Cardiac septum (tissue), 1 donor: ENCODE measurements around the gene PIM3. TPM values are rescaled to one million over a fixed set of nuclear protein-coding genes. Genes with fewer than 3 reads are reported as not detected.

Experiments
- DNase-seq: peaks from one replicate; pipeline ENCODE4 v3.0.0-alpha.2; 2020; ENCODE audit warnings: low spot score
- intact Hi-C: fragments of 100-400 bp; cut with DNase I; formaldehyde crosslinking; loops from one replicate; pipeline ENCODE4 v1.14.0; 2022
- long read RNA-seq: library from polyadenylated mRNA; unstranded; transcript quantifications from one replicate; pipeline ENCODE4 v2.0.0, GENCODE V29; 2021
- total RNA-seq: library from RNA; stranded (reverse); fragmentation: NEBNext Ultra II Directional; extraction: Animal tissue kit (Norgen Biotek cat#: 25700); gene quantifications from one replicate; pipeline ENCODE4 v1.2.1, GENCODE V29; 2021
- donor health status: DM: no; HTN: no; CAD: no.

The PIM3 gene
- 31.3 TPM for total RNA-seq
- long read RNA-seq, transcript PIM3-201 (6 exons, 2,369 nt) = major isoform, 200 of 251 reads
- long read RNA-seq, partial matches to known transcripts = 34 of 251 reads
- long read RNA-seq, other reads (novel, unspliced or antisense) = 17 of 251 reads

DNA sequence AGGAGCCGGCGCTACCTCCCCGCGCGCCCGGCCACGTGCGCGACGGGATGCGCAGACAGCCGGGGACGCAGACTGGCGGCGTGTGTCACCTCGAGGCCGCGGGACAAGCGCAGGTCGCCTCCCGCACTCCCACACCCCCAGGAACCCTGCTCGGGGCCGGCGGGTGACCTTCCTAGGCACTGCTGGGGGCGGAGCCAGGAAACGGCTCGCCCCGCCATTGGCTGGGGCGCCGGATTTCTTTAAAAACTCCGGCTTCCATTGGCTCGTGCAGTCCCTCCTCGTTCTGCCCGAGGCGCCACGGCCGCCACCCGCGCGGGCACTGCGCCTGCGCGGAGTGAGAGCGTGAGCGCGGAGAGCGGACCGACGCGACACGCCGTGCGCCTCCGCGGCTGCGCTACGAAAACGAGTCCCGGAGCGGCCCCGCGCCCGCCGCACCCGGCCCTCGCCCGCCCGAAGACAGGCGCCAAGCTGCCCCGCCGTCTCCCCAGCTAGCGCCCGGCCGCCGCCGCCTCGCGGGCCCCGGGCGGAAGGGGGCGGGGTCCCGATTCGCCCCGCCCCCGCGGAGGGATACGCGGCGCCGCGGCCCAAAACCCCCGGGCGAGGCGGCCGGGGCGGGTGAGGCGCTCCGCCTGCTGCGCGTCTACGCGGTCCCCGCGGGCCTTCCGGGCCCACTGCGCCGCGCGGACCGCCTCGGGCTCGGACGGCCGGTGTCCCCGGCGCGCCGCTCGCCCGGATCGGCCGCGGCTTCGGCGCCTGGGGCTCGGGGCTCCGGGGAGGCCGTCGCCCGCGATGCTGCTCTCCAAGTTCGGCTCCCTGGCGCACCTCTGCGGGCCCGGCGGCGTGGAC lies at the start of gene PIM3:
Gene PIM3, plus strand, starts transcription at position 614 of the 846 bp plus-strand sequence. Its CDS starts 176 bp downstream, at position 790.
- DNase-seq = peak; percentile 97
- intact Hi-C loops = loop anchor here (2.0 to 10.0 kb wide), 2 partner anchors 24 to 244 kb away; partner anchors contain the start of gene SELENOO

- no peak for DNase-seq
- intact Hi-C loops = no loop called here
These were observed 48.5 kb upstream of the PIM3 start for GRCh38 chr22:49911881-49912625.

DNA sequence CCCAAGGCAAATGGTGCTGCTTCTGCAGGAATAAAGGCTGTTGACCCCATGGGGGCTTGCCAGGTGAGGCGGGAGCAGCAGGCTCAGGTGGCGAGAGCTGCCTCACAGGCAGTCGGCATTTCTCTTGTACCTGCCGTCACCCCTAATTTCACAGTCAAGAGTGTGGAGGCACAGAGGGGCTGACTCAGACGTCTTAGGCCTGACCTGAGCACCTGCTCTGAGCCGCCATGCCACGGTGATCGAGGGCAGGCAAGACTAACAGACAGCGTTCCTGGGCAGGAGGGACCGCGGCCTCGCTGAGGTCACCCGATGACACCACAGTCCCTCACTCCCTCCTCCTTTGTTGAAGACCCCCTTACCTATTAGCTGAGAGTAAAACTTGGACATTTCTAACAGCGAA lies 47.5 kb upstream of the PIM3 start:
- intact Hi-C loops = no loop called here
- DNase-seq = no peak

- no peak for DNase-seq
- intact Hi-C loops = no loop called here
These were observed 47.1 kb upstream of the PIM3 start for GRCh38 chr22:49913446-49913845.

DNA sequence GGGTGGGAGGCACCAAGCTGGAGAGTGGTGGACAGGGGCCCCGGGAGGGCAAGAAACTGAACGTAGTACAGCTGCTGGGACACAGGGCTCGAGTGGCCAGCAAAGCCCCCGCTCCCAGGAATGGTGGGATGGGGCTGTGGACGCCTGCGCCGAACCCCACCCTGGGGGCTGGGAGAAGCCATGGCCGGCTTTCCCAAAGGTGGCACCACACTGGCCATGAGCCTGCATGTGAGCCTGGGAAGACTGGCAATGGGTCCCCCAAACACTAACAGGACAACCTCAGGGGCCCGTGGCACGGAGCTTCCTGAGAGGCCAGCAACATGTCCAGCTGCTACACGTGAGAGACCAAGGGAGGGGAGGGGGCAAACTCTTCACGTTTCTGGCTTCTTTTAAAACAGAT lies 46.3 kb upstream of the PIM3 start:
- intact Hi-C loops = no loop called here
- DNase-seq = no peak

DNA sequence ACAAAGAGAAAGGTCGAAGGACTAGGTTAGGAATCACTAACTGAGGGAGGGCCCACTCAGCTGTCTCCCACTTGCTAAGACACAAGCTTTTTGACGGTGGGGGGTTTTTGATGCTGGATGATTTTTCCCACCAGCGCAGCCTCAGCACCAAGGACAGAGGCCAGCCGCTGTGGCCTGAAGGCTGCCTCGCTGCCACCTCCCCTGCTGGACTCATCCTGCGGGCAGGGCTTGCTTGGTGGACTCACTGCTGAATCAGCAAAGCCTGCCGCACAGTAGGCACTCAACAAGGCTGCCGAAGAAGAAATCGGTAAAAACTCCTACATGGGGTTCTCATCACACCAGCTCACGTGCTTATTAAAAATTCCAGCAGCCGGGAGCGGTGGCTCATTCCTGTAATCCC lies 45.0 kb upstream of the PIM3 start:
- no peak for DNase-seq
- intact Hi-C loops = loop anchor here (5.0 kb wide), 1 partner anchor 148 kb away; no protein-coding TSS in a partner anchor

DNA sequence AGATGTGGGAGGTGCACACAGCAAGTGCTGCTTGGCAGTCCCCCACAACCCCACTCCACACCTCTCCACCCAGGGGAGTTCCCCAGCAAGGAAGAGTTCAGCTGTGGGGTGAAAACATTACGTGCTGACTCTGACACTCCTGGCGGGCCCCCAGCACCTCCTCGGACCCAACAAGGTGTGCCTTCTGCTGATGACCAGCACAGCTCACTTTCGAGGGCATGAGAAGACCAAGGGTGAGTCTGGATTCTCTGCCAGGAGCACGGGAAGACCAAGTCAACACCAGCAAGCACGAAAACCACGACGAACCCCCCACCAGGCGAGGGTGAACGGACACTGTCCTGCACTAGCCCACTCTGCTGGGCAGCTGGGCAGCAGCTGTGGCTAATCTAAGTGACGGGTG lies 43.7 kb upstream of the PIM3 start:
- intact Hi-C loops = loop anchor here (5.0 kb wide), 1 partner anchor 150 kb away; no protein-coding TSS in a partner anchor
- no peak for DNase-seq

DNA sequence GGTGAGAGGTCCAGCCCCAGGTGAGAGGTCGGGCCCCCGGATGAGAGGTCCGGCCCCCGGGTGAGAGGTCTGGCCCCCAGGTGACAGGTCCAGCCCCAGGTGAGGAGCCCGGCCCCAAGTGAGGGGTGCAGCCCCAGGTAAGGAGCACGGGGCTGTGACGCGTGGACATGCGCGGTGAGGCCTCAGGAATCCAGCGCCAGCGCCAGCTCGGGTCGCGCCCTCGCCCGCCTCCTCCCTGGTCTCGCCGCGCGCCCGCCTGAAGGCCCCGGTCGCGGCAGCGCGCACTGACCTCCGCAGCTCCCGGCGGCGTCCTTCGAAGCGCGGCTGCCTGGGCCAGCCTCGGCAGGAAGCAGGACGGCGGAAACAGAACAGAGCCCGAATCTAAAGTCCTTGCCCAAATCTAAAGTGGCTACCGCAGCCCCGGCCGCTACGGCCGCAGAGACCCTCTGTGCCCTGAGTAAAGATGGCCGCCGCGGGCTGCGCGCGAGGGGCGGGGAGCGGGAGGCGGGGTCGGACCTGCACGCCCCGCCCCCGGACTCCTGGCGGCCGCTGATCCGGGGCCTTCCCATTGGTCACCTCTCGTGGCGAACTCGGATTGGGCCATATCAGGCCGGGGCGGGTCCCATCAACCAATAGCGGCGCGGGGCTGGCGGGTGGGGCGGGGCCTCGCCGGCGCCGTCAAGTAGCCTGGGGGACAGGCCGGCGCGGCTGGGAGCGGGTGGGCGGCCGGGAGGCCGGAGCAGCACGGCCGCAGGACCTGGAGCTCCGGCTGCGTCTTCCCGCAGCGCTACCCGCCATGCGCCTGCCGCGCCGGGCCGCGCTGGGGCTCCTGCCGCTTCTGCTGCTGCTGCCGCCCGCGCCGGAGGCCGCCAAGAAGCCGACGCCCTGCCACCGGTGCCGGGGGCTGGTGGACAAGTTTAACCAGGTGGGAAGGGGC lies 42.3 kb upstream of the PIM3 start, which contains the start of the genes ALG12 and CRELD2:
Gene ALG12, minus strand, starts transcription at position 465 of the 937 bp plus-strand sequence. CDS start 4,673 bp downstream, outside the sequence.
Gene CRELD2, plus strand, starts transcription at position 661 of the 937 bp plus-strand sequence. Its CDS starts 136 bp downstream, at position 797.
- intact Hi-C loops = loop anchor here (2.0 to 5.0 kb wide), 2 partner anchors 65 to 151 kb away; partner anchors contain the start of gene ZBED4
- DNase-seq = peak; percentile 99

- intact Hi-C loops = loop anchor here (2.0 to 5.0 kb wide), 2 partner anchors 66 to 152 kb away; partner anchors contain the start of gene ZBED4
- no peak for DNase-seq
These were observed 41.4 kb upstream of the PIM3 start for GRCh38 chr22:49918911-49919881.

- no peak for DNase-seq
- intact Hi-C loops = no loop called here
These were observed 39.7 kb upstream of the PIM3 start for GRCh38 chr22:49920859-49921258.

- no peak for DNase-seq
- intact Hi-C loops = no loop called here
These were observed 38.9 kb upstream of the PIM3 start for GRCh38 chr22:49921508-49922278.

DNA sequence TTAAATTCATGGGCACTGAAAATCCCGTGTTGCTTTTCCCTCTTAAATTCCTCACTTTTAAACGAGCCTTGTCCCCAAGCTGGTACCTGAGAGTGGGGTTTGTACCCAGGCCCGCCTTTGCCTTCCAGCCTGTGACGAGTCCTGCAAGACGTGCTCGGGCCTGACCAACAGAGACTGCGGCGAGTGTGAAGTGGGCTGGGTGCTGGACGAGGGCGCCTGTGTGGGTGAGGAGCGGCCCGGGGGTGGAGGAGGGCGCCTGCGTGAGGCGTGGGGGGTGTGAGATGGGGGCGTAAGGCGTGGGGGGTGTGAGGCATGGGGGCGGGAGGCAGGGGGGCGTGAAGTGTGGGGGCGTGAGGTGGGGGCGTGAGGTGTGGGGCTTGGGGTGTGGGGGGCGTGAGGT lies 38.1 kb upstream of the PIM3 start:
- intact Hi-C loops = no loop called here
- no peak for DNase-seq

- no peak for DNase-seq
- intact Hi-C loops = no loop called here
These were observed 37.6 kb upstream of the PIM3 start for GRCh38 chr22:49922926-49923325.

DNA sequence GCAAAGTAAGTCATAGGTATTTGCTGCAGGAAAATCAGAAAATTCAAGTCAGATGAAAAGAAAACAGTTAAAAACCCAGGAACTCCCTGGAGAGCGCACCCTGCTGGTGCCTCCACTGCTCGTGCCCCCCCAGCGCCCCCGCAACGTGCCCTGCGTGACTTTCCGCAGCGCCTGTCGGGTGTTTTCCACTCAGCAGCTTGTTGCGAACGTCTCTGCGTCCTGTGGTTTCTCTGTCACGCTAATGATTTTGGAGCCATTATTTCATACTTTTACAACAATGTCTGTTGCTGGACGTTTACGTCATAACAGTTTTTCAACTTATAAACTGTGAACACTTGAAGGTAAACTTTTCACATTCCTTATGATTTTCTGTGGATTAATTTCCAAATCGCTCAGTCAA lies 37.1 kb upstream of the PIM3 start:
- intact Hi-C loops = no loop called here
- no peak for DNase-seq

GRCh38 chr22:49924113-49924833 lies 36.3 kb upstream of the PIM3 start:
- intact Hi-C loops = no loop called here
- no peak for DNase-seq

DNA sequence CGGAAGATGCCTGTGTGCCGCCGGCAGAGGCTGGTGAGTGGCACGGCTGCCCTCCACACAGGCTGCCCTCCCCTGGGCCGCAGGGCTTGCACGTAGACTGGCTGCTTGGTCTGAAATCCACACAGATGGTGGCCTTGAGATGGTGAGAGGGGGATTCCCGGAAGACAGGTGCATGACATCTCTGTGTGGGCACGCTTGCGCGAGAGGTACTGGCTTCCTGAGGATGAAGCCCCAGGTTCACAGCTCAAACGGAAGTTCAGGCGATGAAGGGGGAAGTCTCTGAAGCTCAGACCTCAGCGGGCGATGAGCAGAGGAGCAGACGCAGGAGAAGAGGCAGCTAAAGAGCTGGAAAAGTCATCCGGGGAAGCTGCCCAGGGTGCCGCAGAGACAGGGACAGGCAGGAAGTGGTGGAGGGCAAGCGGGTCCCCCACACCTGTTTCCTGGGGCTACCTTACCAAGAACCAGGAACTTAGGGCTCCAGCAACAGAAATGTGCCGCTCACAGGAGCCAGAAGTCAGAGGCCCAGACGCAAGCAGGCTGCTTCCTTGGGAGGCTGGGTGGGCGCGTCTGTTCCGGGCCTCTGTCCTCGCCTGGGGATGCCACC lies 34.9 kb upstream of the PIM3 start:
- no peak for DNase-seq
- intact Hi-C loops = no loop called here
